ENCODE data around the gene TCF3. TPM values are rescaled to one million over a fixed set of nuclear protein-coding genes. Genes with fewer than 3 reads are reported as not detected.

Gene TCF3
- total and polyA plus RNA-seq, 10 of the 15 experiments (the other 5 are each of a cell fraction or from before 2014, with no cell fraction given): 6.7 to 282 (median 70.7) TPM

DNA sequence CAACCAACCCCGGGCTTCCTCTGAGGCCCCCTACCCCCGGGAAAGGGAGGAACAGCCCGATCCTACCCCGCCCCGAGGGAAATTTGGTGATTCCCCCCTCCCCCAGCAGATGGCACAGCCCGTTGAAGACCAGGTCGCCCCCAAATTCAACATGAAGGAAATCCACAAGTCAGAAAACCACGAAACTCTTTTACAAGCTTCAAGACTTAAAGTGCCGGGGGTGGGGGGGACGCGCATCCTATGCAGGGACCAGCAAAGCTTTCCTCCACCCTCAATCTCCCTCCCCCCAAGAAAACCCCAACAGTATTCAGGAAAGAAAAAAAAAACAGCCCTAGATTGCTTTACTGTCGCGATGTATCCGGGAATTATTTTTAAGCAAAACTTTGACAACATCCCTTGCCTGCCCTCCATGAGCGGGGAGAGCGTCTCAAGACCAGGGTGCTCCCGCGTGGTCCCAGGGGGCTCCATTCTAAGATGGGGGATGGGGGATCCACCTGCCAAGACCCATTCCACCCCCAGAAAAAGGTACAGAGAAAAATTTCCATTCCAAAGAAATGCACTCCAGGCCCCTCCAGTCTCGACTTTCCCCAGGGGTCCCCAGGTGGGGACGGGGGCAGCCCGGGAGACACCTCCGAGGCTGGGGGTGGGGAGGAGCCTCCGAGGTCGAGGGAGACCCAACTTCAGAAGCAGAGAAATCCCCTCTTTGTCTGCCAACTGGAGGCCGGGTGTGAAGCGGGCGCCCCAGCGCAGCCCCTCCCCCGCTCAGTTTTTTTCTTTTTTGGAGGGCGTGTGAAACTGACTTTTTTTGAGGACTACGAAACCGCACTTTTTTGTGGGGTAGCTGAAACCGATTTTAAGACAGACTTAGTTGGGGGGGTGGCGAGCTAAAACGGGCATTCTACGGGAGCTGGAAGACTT, 1.5 kb downstream of the TCF3 start (continued):
- TF ChIP-seq, protein P1, sequence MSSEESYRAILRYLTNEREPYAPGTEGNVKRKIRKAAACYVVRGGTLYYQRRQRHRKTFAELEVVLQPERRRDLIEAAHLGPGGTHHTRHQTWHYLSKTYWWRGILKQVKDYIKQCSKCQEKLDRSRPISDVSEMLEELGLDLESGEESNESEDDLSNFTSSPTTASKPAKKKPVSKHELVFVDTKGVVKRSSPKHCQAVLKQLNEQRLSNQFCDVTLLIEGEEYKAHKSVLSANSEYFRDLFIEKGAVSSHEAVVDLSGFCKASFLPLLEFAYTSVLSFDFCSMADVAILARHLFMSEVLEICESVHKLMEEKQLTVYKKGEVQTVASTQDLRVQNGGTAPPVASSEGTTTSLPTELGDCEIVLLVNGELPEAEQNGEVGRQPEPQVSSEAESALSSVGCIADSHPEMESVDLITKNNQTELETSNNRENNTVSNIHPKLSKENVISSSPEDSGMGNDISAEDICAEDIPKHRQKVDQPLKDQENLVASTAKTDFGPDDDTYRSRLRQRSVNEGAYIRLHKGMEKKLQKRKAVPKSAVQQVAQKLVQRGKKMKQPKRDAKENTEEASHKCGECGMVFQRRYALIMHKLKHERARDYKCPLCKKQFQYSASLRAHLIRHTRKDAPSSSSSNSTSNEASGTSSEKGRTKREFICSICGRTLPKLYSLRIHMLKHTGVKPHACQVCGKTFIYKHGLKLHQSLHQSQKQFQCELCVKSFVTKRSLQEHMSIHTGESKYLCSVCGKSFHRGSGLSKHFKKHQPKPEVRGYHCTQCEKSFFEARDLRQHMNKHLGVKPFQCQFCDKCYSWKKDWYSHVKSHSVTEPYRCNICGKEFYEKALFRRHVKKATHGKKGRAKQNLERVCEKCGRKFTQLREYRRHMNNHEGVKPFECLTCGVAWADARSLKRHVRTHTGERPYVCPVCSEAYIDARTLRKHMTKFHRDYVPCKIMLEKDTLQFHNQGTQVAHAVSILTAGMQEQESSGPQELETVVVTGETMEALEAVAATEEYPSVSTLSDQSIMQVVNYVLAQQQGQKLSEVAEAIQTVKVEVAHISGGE (CRISPR knock-in tag; IDR thresholded peaks at IDR 0.05): no peak
- TF ChIP-seq MEF2B (IDR thresholded peaks at IDR 0.05; ENCODE audit: partially characterized antibody, poor library complexity, severe bottlenecking) (peak; percentile 86), PAX5 (IDR thresholded peaks at IDR 0.05; ENCODE audit: borderline replicate concordance, low read depth, low read length) (peak; percentile 49; the same call in 1 of the 2 replicates), CBX3 (IDR thresholded peaks at IDR 0.05; ENCODE audit: borderline replicate concordance, low read depth) (no peak), SMAD5 (IDR thresholded peaks at IDR 0.05; ENCODE audit: low read depth) (no peak), MTA2 (IDR thresholded peaks at IDR 0.05; ENCODE audit: low read depth) (no peak; the same call in 1 of the 2 replicates), RAD51 (IDR thresholded peaks at IDR 0.05) (no peak), SMARCA5 (IDR thresholded peaks at IDR 0.05) (0 out of 2 replicates have a peak, but pooled peaks have one; percentile 24), STAT1 (conservative IDR thresholded peaks at IDR 0.05) (no peak), ASH2L (IDR thresholded peaks at IDR 0.05; ENCODE audit: borderline replicate concordance, low read depth) (no peak), IKZF2 (IDR thresholded peaks at IDR 0.05) (peak in 1 of 2 experiments; percentile 27; a peak in 1 of 4 replicates), POLR2AphosphoS5 (IDR thresholded peaks at IDR 0.05; ENCODE audit: low read length) (no peak)
- TF ChIP-seq, protein P2, sequence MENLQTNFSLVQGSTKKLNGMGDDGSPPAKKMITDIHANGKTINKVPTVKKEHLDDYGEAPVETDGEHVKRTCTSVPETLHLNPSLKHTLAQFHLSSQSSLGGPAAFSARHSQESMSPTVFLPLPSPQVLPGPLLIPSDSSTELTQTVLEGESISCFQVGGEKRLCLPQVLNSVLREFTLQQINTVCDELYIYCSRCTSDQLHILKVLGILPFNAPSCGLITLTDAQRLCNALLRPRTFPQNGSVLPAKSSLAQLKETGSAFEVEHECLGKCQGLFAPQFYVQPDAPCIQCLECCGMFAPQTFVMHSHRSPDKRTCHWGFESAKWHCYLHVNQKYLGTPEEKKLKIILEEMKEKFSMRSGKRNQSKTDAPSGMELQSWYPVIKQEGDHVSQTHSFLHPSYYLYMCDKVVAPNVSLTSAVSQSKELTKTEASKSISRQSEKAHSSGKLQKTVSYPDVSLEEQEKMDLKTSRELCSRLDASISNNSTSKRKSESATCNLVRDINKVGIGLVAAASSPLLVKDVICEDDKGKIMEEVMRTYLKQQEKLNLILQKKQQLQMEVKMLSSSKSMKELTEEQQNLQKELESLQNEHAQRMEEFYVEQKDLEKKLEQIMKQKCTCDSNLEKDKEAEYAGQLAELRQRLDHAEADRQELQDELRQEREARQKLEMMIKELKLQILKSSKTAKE (IDR thresholded peaks at IDR 0.05; ENCODE audit: low read depth, poor library complexity, severe bottlenecking): peak; percentile 64
- TF ChIP-seq, protein P3, sequence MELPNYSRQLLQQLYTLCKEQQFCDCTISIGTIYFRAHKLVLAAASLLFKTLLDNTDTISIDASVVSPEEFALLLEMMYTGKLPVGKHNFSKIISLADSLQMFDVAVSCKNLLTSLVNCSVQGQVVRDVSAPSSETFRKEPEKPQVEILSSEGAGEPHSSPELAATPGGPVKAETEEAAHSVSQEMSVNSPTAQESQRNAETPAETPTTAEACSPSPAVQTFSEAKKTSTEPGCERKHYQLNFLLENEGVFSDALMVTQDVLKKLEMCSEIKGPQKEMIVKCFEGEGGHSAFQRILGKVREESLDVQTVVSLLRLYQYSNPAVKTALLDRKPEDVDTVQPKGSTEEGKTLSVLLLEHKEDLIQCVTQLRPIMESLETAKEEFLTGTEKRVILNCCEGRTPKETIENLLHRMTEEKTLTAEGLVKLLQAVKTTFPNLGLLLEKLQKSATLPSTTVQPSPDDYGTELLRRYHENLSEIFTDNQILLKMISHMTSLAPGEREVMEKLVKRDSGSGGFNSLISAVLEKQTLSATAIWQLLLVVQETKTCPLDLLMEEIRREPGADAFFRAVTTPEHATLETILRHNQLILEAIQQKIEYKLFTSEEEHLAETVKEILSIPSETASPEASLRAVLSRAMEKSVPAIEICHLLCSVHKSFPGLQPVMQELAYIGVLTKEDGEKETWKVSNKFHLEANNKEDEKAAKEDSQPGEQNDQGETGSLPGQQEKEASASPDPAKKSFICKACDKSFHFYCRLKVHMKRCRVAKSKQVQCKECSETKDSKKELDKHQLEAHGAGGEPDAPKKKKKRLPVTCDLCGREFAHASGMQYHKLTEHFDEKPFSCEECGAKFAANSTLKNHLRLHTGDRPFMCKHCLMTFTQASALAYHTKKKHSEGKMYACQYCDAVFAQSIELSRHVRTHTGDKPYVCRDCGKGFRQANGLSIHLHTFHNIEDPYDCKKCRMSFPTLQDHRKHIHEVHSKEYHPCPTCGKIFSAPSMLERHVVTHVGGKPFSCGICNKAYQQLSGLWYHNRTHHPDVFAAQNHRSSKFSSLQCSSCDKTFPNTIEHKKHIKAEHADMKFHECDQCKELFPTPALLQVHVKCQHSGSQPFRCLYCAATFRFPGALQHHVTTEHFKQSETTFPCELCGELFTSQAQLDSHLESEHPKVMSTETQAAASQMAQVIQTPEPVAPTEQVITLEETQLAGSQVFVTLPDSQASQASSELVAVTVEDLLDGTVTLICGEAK (IDR thresholded peaks at IDR 0.05; ENCODE audit: borderline replicate concordance): no peak
- TF ChIP-seq, protein P4, sequence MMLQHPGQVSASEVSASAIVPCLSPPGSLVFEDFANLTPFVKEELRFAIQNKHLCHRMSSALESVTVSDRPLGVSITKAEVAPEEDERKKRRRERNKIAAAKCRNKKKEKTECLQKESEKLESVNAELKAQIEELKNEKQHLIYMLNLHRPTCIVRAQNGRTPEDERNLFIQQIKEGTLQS (IDR thresholded peaks at IDR 0.05; ENCODE audit: borderline replicate concordance, extremely low read depth, low read depth, low read length): no peak
- TF ChIP-seq, protein P5, sequence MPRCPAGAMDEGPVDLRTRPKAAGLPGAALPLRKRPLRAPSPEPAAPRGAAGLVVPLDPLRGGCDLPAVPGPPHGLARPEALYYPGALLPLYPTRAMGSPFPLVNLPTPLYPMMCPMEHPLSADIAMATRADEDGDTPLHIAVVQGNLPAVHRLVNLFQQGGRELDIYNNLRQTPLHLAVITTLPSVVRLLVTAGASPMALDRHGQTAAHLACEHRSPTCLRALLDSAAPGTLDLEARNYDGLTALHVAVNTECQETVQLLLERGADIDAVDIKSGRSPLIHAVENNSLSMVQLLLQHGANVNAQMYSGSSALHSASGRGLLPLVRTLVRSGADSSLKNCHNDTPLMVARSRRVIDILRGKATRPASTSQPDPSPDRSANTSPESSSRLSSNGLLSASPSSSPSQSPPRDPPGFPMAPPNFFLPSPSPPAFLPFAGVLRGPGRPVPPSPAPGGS (IDR thresholded peaks at IDR 0.05; ENCODE audit: borderline replicate concordance, insufficient read depth, low read depth, low read length, poor library complexity, severe bottlenecking): no peak

All from GM12878 (cell line).